ENCODE results near the gene GFRA1. TPM values are rescaled to one million over a fixed set of nuclear protein-coding genes. Genes with fewer than 3 reads are reported as not detected.

Gene GFRA1
- total and polyA plus RNA-seq, 12 donors, result 0.38 to 9.3 (median 1.7) TPM

- Histone ChIP-seq H3K4me3 (no peak overlapping the region), H3K27me3 (peaks cover 0 to 9% (median 0%) of the 10 kb centered on the region in 7 donors), H3K9me3 (peaks cover 0 to 23% (median 13%) of the 10 kb centered on the region in 11 donors), H3K27ac (no peak overlapping the region), H3K4me1 (no peaks in the 10 kb centered on the region), H3K36me3 (no peaks in the 10 kb centered on the region)
- ATAC-seq, result no peak
- no peak for TF ChIP-seq CTCF (IDR thresholded peaks at IDR 0.05)
- intact Hi-C loops (cut with DNase I), result no loop called here
- 78 to 80% methylated on average over 4 of the region's 4 CpGs for WGBS, 2 donors
- no peak for DNase-seq
These were observed 74.3 kb downstream of the GFRA1 start for GRCh38 chr10:116198676-116199035.

- intact Hi-C loops (cut with DNase I), result no loop called here
- Histone ChIP-seq H3K36me3 (no peaks in the 10 kb centered on the region), H3K4me3 (no peak overlapping the region), H3K4me1 (no peaks in the 10 kb centered on the region), H3K27ac (no peak overlapping the region), H3K9me3 (peaks cover 0 to 23% (median 13%) of the 10 kb centered on the region in 11 donors), H3K27me3 (peaks cover 0 to 9% (median 0%) of the 10 kb centered on the region in 7 donors)
- no peak for TF ChIP-seq CTCF (IDR thresholded peaks at IDR 0.05)
- DNase-seq, result no peak
- no peak for ATAC-seq
- WGBS, 2 donors, result 72 to 73% methylated on average over 12 of the region's 12 CpGs
These were observed 74.9 kb downstream of the GFRA1 start for GRCh38 chr10:116197946-116198675.

GRCh38 chr10:116195583-116195982, 77.4 kb downstream of the GFRA1 start:
- Histone ChIP-seq H3K27ac (no peak overlapping the region), H3K4me1 (no peaks in the 10 kb centered on the region), H3K9me3 (peaks cover 0 to 23% (median 13%) of the 10 kb centered on the region in 11 donors), H3K27me3 (no peaks in the 10 kb centered on the region), H3K4me3 (no peak overlapping the region), H3K36me3 (no peaks in the 10 kb centered on the region)
- TF ChIP-seq CTCF (IDR thresholded peaks at IDR 0.05), result no peak
- ATAC-seq, result no peak
- 96% methylated on average over 4 of the region's 4 CpGs for WGBS, 2 donors
- intact Hi-C loops (cut with DNase I), result no loop called here
- DNase-seq, result no peak

- Histone ChIP-seq H3K9me3 (peaks cover 0 to 23% (median 13%) of the 10 kb centered on the region in 11 donors), H3K27me3 (no peaks in the 10 kb centered on the region), H3K4me1 (no peaks in the 10 kb centered on the region), H3K4me3 (no peak overlapping the region), H3K36me3 (no peaks in the 10 kb centered on the region), H3K27ac (no peak overlapping the region)
- no peak for TF ChIP-seq CTCF (IDR thresholded peaks at IDR 0.05)
- intact Hi-C loops (cut with DNase I), result no loop called here
- ATAC-seq (no peak), DNase-seq (no peak)
- 67 to 87% methylated on average over 2 of the region's 2 CpGs for WGBS, 2 donors
These were observed 78.0 kb downstream of the GFRA1 start for GRCh38 chr10:116195039-116195438.
